IMR-90 (cell line): ENCODE data around the gene GSTM3. TPM values are rescaled to one million over a fixed set of nuclear protein-coding genes. Genes with fewer than 3 reads are reported as not detected.
A peak's percentile ranks its signal among the peaks of the same experiment; 100 is the strongest.

ENCODE experiments used
- ATAC-seq: fragments of 200-7000 bp; cut with Tn5 transposase; 2 replicates; pipeline ENCODE4 v1.9.1; 2020; ENCODE audit warnings: low read depth, mild to moderate bottlenecking, moderate library complexity
- BruUV-seq: library from RNA; stranded (reverse); fragments of 400-500 nt; replicated peaks from 2 replicates; lab custom pipeline; 2021; lab: Mats Ljungman, UMichigan
- CTCF ChIA-PET: fragments of 300-600 bp; formaldehyde crosslinking; extraction: SDS; loops from one replicate; lab custom pipeline; 2021; ENCODE audit warnings: antibody characterized with exemption; lab: Yijun Ruan, JAX
- POLR2A ChIA-PET: fragments of 300-600 bp; sonication (Branson Sonifier 250); formaldehyde crosslinking; loops from one replicate; lab custom pipeline; 2022; ENCODE audit warnings: antibody characterized with exemption; ENCODE audit not compliant: unreplicated experiment; lab: Charles Lee
- DNase-seq: peaks from one replicate; pipeline ENCODE4 v3.0.0; 2013
- H2AFZ ChIP-seq: replicated peaks from 2 replicates; pipeline ENCODE3; 2013; ENCODE audit warnings: low read length, mild to moderate bottlenecking; ENCODE audit not compliant: poor library complexity
- H2AK5ac ChIP-seq: 2 replicates; pipeline ENCODE4 v1.6.1; 2013; ENCODE audit warnings: low read depth, low read length, inconsistent platforms
- H2AK9ac ChIP-seq: replicated peaks from 2 replicates; pipeline ENCODE3; 2013; ENCODE audit warnings: mild to moderate bottlenecking, low read depth, low read length, moderate library complexity; ENCODE audit not compliant: poor library complexity
- H2BK120ac ChIP-seq: 2 replicates; pipeline ENCODE4 v1.6.1; 2013; ENCODE audit warnings: low read depth, low read length, inconsistent platforms
- H2BK15ac ChIP-seq: 3 replicates; pipeline ENCODE4 v1.6.1; 2013; ENCODE audit warnings: low read depth, low read length, inconsistent platforms
- H2BK20ac ChIP-seq: 2 replicates; pipeline ENCODE4 v1.6.1; 2013; ENCODE audit warnings: low read depth, mild to moderate bottlenecking, inconsistent platforms, low read length, moderate library complexity
- H2BK5ac ChIP-seq: 2 replicates; pipeline ENCODE4 v1.6.1; 2013; ENCODE audit warnings: mild to moderate bottlenecking, low read depth, low read length, inconsistent platforms; ENCODE audit not compliant: poor library complexity, severe bottlenecking
- H3K14ac ChIP-seq: replicated peaks from 2 replicates; pipeline ENCODE4 v1.6.1; 2013; ENCODE audit warnings: low read depth, low read length, inconsistent platforms
- H3K18ac ChIP-seq: 2 replicates; pipeline ENCODE4 v1.6.1; 2013; ENCODE audit warnings: low read depth, low read length, control low read depth
- H3K23ac ChIP-seq: 2 replicates; pipeline ENCODE4 v1.6.1; 2013; ENCODE audit warnings: low read depth, low read length, inconsistent platforms
- H3K27ac ChIP-seq: 2 replicates; pipeline ENCODE4 v1.5.1; 2013; ENCODE audit warnings: mild to moderate bottlenecking, control low read depth, low read length; ENCODE audit not compliant: insufficient read depth
- H3K27me3 ChIP-seq: 2 replicates; pipeline ENCODE4 v1.6.1; 2013; ENCODE audit warnings: low read length; ENCODE audit not compliant: control insufficient read depth, insufficient read depth
- H3K36me3 ChIP-seq: 2 replicates; pipeline ENCODE4 v1.6.1; 2013; ENCODE audit warnings: low read length, mixed read lengths; ENCODE audit not compliant: control insufficient read depth, insufficient read depth
- H3K4ac ChIP-seq: 2 replicates; pipeline ENCODE4 v1.6.1; 2013; ENCODE audit warnings: low read depth, low read length, inconsistent platforms
- H3K4me1 ChIP-seq: 2 replicates; pipeline ENCODE4 v1.6.1; 2013; ENCODE audit warnings: low read length, mixed read lengths; ENCODE audit not compliant: control insufficient read depth, insufficient read depth
- H3K4me2 ChIP-seq: 2 replicates; pipeline ENCODE4 v1.6.1; 2013; ENCODE audit warnings: low read depth, mild to moderate bottlenecking, control low read depth, low read length, moderate library complexity
- H3K4me3 ChIP-seq: 2 replicates; pipeline ENCODE4 v1.5.1; 2013; ENCODE audit warnings: low read depth, mild to moderate bottlenecking, control low read depth, low read length, moderate library complexity; ENCODE audit not compliant: insufficient read depth
- H3K56ac ChIP-seq: 2 replicates; pipeline ENCODE4 v1.6.1; 2013; ENCODE audit warnings: low read length, inconsistent platforms; ENCODE audit not compliant: insufficient read depth; ENCODE audit errors: extremely low read depth
- H3K79me1 ChIP-seq, 2 experiments: 2 replicates each; pipeline ENCODE4 v1.6.1; 2013; ENCODE audit warnings: low read length in 2 of 2, inconsistent platforms in 1 of 2, low read depth in 1 of 2
- H3K9ac ChIP-seq: 2 replicates; pipeline ENCODE4 v1.6.1; 2013; ENCODE audit warnings: low read depth, low read length, control low read depth
- H3K9me1 ChIP-seq: 2 replicates; pipeline ENCODE4 v1.6.1; 2013; ENCODE audit warnings: low read length, inconsistent platforms; ENCODE audit not compliant: insufficient read depth
- H3K9me3 ChIP-seq: 2 replicates; pipeline ENCODE4 v1.6.1; 2013; ENCODE audit warnings: low read length; ENCODE audit not compliant: control insufficient read depth, insufficient read depth
- H4K20me1 ChIP-seq: 2 replicates; pipeline ENCODE4 v1.6.1; 2013; ENCODE audit warnings: low read length, inconsistent platforms; ENCODE audit not compliant: insufficient read depth
- H4K5ac ChIP-seq: 2 replicates; pipeline ENCODE4 v1.6.1; 2013; ENCODE audit warnings: mild to moderate bottlenecking, low read depth, low read length, control low read depth
- H4K8ac ChIP-seq, 2 experiments: 2 replicates each; pipeline ENCODE4 v1.6.1; 2013; ENCODE audit warnings: low read depth in 2 of 2, low read length in 2 of 2, control low read depth in 1 of 2, inconsistent platforms in 1 of 2
- H4K91ac ChIP-seq: 2 replicates; pipeline ENCODE4 v1.6.1; 2013; ENCODE audit warnings: low read depth, low read length, inconsistent platforms; ENCODE audit not compliant: insufficient read depth
- BHLHE40 ChIP-seq: fragments of 150-350 bp; IDR thresholded peaks from 2 replicates; pipeline ENCODE4 v1.6.1; 2016; ENCODE audit warnings: mild to moderate bottlenecking, low read depth, low read length
- CEBPB ChIP-seq: IDR thresholded peaks from 2 replicates; pipeline ENCODE4 v1.6.1; 2012; ENCODE audit warnings: low read depth, low read length, improper control_type of control experiment
- FOS ChIP-seq: fragments of 150-350 bp; IDR thresholded peaks from 2 replicates; pipeline ENCODE4 v1.6.1; 2016; ENCODE audit warnings: low read depth, low read length
- MAFK ChIP-seq: IDR thresholded peaks from 2 replicates; pipeline ENCODE4 v1.6.1; 2012; ENCODE audit warnings: low read depth, low read length, improper control_type of control experiment
- MAZ ChIP-seq: IDR thresholded peaks from 2 replicates; pipeline ENCODE4 v1.6.1; 2012; ENCODE audit warnings: low read depth, mild to moderate bottlenecking, low read length, improper control_type of control experiment, moderate library complexity, borderline replicate concordance
- MXI1 ChIP-seq: IDR thresholded peaks from 2 replicates; pipeline ENCODE4 v1.6.1; 2012; ENCODE audit warnings: low read depth, mild to moderate bottlenecking, low read length, moderate library complexity, borderline replicate concordance
- NFE2L2 ChIP-seq: fragments of 150-350 bp; IDR thresholded peaks from 2 replicates; pipeline ENCODE4 v1.6.1; 2016; ENCODE audit warnings: low read depth, mild to moderate bottlenecking, low read length
- POLR2A ChIP-seq: IDR thresholded peaks from 2 replicates; pipeline ENCODE4 v1.6.1; 2012; ENCODE audit warnings: mild to moderate bottlenecking, low read depth, low read length
- RAD21 ChIP-seq: IDR thresholded peaks from 2 replicates; pipeline ENCODE4 v1.6.1; 2012; ENCODE audit warnings: low read length, improper control_type of control experiment
- RCOR1 ChIP-seq: IDR thresholded peaks from 2 replicates; pipeline ENCODE4 v1.6.1; 2012; ENCODE audit warnings: mild to moderate bottlenecking, low read length, improper control_type of control experiment; ENCODE audit not compliant: insufficient replicate concordance
- RFX5 ChIP-seq: IDR thresholded peaks from 2 replicates; pipeline ENCODE4 v1.8.0; 2012; ENCODE audit warnings: low read depth, mild to moderate bottlenecking, low read length, moderate library complexity
- WGBS, 2 experiments: methylation state at CpG; one replicate each; pipeline versions ENCODE4 v1.1.5 to v1.1.7; 2013; ENCODE audit warnings: missing lambda C conversion rate in 2 of 2; ENCODE audit not compliant: insufficient read length in 1 of 2; ENCODE audit errors: extremely low coverage in 2 of 2; 5-methylcytosine and 5-hydroxymethylcytosine counted together
- dilution Hi-C: fragments of 300-500 bp; cut with HindIII; formaldehyde crosslinking; loops from one replicate; pipeline ENCODE4 v1.14.3; 2018; ENCODE audit warnings: low sequenced_read_pairs; ENCODE audit not compliant: unreplicated experiment
- in situ Hi-C: fragments of 300-500 bp; cut with MboI; formaldehyde crosslinking; loops from 3 replicates; pipeline ENCODE4 v1.14.3; 2019; ENCODE audit warnings: low sequenced_read_pairs, inconsistent platforms, mixed read lengths
- intact Hi-C: fragments of 100-400 bp; cut with micrococcal nuclease; formaldehyde crosslinking; loops from 2 replicates; pipeline ENCODE4 v1.10.0; 2022
- polyA plus RNA-seq, 3 experiments: library from polyadenylated mRNA; depleted of rRNA; stranded (reverse); fragments of >200 nt; gene quantifications; 2 replicates each; pipeline ENCODE4 v1.2.3, GENCODE V29; 2012; ENCODE audit warnings: low replicate concordance in 1 of 3
- total RNA-seq: library from RNA; depleted of rRNA; stranded (reverse); fragments of >200 nt; gene quantifications from 2 replicates; pipeline ENCODE4 v1.2.3, GENCODE V29; 2012
- TF ChIP-seq, protein P1 (sequence below): fragments of 150-350 bp; IDR thresholded peaks from 2 replicates; pipeline ENCODE4 v1.6.1; 2016; ENCODE audit warnings: low read depth, mild to moderate bottlenecking, low read length, moderate library complexity, borderline replicate concordance
- TF ChIP-seq, protein P2 (sequence below): fragments of 150-350 bp; IDR thresholded peaks from 2 replicates; pipeline ENCODE4 v1.6.1; 2017; ENCODE audit warnings: mild to moderate bottlenecking, antibody characterized with exemption, low read length, low read depth
- TF ChIP-seq, protein P3 (sequence below): conservative IDR thresholded peaks from 2 replicates; pipeline ENCODE4 v1.5.1; 2012; ENCODE audit warnings: mild to moderate bottlenecking, low read depth, low read length, improper control_type of control experiment

GSTM3 gene
- total and polyA plus RNA-seq, 2 of the 4 experiments (the other 2 are of a cell fraction) = 102 to 131 TPM

DNA sequence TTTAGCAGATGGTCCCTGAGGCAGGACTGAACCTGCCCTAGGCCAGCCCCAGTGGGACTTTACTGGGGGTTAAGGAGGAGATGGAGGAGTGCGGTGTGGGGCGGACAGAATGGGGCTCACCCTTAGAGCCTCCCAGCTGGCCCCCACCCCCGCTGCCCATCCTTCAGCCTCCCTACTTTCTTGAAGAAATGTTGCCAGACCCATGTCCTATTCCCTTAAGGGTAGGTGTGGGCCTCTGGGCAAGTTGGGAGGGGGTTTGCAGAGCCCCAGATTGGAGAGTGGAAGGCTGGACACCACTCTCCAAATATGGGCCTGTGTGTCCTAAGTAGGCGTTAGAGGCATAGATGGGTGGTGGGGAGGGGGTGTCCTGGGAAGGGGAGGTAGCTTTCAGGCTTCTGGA is 42.1 kb upstream of the GSTM3 start:
- Histone ChIP-seq H3K18ac (peak overlapping the region; percentile 49; the same call in 1 of the 2 replicates), H3K79me1 (no peaks in the 10 kb centered on the region), H3K4me3 (no peak overlapping the region), H2BK15ac (peak overlapping the region; percentile 73; the same call in 1 of the 3 replicates), H3K14ac (peak overlapping the region; percentile 70; the same call in 1 of the 2 replicates), H3K36me3 (no peaks in the 10 kb centered on the region), H2BK120ac (peak overlapping the region; percentile 85), H4K5ac (peak overlapping the region; percentile 9; the same call in 1 of the 2 replicates), H2AK9ac (peak overlapping the region; percentile 7), H2AK5ac (peak overlapping the region; percentile 86), H4K8ac (peak overlapping the region in 1 of 2 experiments; percentile 71; a peak in 1 of 4 replicates), H4K20me1 (no peaks in the 10 kb centered on the region), H3K4ac (peak overlapping the region; percentile 79), H3K23ac (no peak overlapping the region; the same call in 1 of the 2 replicates), H4K91ac (peak overlapping the region; percentile 74), H3K56ac (peak overlapping the region; percentile 29; the same call in 1 of the 2 replicates), H2BK5ac (peak overlapping the region; percentile 17), H2AFZ (peak overlapping the region; percentile 18), H3K4me1 (peaks cover 27% of the 10 kb centered on the region), H3K27me3 (no peaks in the 10 kb centered on the region), H3K27ac (peak overlapping the region; percentile 38; the same call in 1 of the 2 replicates), H3K9me3 (no peaks in the 10 kb centered on the region), H2BK20ac (peak overlapping the region; percentile 89), H3K4me2 (peak overlapping the region; percentile 7; the same call in 1 of the 2 replicates), H3K9me1 (peaks cover 28% of the 10 kb centered on the region), H3K9ac (no peak overlapping the region)
- POLR2A ChIA-PET = interaction anchor here (2.0 kb wide), 1 partner anchor 135 kb away, joined by 9 read pairs; no protein-coding TSS in a partner anchor
- in situ Hi-C loops (loop anchor here (25.0 kb wide), 1 partner anchor 129 kb away; the partner anchor contains the start of gene CSF1), intact Hi-C loops (loop anchor here (1.0 to 2.0 kb wide), 2 partner anchors 94 to 222 kb away; no protein-coding TSS in a partner anchor), dilution Hi-C loops (no loop called here)
- no TSS peak for BruUV-seq
- DNase-seq (no peak), ATAC-seq (peak; percentile 15)
- TF ChIP-seq RCOR1 (no peak), CEBPB (no peak), RAD21 (no peak), MAZ (no peak), RFX5 (no peak), BHLHE40 (no peak), NFE2L2 (no peak), MXI1 (no peak), MAFK (no peak), POLR2A (no peak), FOS (no peak)
- TF ChIP-seq, protein P1, sequence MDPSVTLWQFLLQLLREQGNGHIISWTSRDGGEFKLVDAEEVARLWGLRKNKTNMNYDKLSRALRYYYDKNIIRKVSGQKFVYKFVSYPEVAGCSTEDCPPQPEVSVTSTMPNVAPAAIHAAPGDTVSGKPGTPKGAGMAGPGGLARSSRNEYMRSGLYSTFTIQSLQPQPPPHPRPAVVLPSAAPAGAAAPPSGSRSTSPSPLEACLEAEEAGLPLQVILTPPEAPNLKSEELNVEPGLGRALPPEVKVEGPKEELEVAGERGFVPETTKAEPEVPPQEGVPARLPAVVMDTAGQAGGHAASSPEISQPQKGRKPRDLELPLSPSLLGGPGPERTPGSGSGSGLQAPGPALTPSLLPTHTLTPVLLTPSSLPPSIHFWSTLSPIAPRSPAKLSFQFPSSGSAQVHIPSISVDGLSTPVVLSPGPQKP = no peak
- TF ChIP-seq, protein P2, sequence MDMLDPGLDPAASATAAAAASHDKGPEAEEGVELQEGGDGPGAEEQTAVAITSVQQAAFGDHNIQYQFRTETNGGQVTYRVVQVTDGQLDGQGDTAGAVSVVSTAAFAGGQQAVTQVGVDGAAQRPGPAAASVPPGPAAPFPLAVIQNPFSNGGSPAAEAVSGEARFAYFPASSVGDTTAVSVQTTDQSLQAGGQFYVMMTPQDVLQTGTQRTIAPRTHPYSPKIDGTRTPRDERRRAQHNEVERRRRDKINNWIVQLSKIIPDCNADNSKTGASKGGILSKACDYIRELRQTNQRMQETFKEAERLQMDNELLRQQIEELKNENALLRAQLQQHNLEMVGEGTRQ = no peak
- TF ChIP-seq, protein P3, sequence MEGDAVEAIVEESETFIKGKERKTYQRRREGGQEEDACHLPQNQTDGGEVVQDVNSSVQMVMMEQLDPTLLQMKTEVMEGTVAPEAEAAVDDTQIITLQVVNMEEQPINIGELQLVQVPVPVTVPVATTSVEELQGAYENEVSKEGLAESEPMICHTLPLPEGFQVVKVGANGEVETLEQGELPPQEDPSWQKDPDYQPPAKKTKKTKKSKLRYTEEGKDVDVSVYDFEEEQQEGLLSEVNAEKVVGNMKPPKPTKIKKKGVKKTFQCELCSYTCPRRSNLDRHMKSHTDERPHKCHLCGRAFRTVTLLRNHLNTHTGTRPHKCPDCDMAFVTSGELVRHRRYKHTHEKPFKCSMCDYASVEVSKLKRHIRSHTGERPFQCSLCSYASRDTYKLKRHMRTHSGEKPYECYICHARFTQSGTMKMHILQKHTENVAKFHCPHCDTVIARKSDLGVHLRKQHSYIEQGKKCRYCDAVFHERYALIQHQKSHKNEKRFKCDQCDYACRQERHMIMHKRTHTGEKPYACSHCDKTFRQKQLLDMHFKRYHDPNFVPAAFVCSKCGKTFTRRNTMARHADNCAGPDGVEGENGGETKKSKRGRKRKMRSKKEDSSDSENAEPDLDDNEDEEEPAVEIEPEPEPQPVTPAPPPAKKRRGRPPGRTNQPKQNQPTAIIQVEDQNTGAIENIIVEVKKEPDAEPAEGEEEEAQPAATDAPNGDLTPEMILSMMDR = no peak
- no CpG with 5 or more reads among the region's 4 CpGs for WGBS, 2 experiments
- CTCF ChIA-PET = interaction anchor here (1.1 to 2.5 kb wide), 3 partner anchors 10 to 201 kb away, joined by 3 to 20 read pairs (median 5); partner anchors contain the start of gene AHCYL1
